Measurements from ENCODE around the gene EIF2B2. TPM values are rescaled to one million over a fixed set of nuclear protein-coding genes. Genes with fewer than 3 reads are reported as not detected.

EIF2B2 gene
- total RNA-seq, 1 experiment from 2014 or later: 139 TPM

DNA sequence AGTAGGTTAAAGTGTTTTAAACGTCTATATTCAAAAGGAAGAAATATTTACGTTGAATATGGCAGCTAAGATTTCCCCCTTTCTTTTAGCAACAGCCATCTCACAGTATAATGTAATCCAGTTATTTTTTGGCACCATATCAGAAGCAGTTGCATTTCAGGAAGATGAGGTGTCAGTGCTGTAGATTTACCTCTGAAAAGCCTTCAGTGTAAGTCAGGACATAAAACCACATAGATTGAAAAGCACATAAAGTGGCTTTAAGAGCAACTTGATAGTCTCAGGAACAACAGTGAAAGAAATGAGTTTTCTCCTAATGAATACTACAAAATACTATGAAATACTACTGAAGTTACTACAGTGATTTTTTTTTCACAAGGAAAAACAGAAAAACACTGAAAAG, 41.6 kb downstream of the EIF2B2 start:
- Histone ChIP-seq H3K4me1 (replicated peaks; ENCODE audit: insufficient read depth) (peaks cover 38% of the 10 kb centered on the region), H2AFZ (no peak overlapping the region), H3K9me3 (ENCODE audit: insufficient read depth, low read depth) (no peaks in the 10 kb centered on the region), H3K4me3 (no peak overlapping the region), H3K27me3 (ENCODE audit: insufficient read depth, low read depth) (no peaks in the 10 kb centered on the region), H3K36me3 (ENCODE audit: low read depth) (peaks cover 24% of the 10 kb centered on the region), H3K79me2 (ENCODE audit: low read depth) (peaks cover 26% of the 10 kb centered on the region), H3F3A (ENCODE audit: insufficient read depth, low read depth) (peaks cover 18% of the 10 kb centered on the region; the same call in 1 of the 2 replicates), H3K9me2 (ENCODE audit: insufficient read depth) (no peaks in the 10 kb centered on the region), H3K27ac (peak overlapping the region; percentile 7; the same call in 1 of the 2 replicates), H3K4me2 (0 out of 2 replicates have a peak overlapping the region, but pooled peaks have one; percentile 1), H4K20me1 (ENCODE audit: insufficient read depth) (no peaks in the 10 kb centered on the region)
- no peak for TF ChIP-seq EZH2 (IDR thresholded peaks at IDR 0.05; ENCODE audit: low read depth)
- TF ChIP-seq, protein P1, sequence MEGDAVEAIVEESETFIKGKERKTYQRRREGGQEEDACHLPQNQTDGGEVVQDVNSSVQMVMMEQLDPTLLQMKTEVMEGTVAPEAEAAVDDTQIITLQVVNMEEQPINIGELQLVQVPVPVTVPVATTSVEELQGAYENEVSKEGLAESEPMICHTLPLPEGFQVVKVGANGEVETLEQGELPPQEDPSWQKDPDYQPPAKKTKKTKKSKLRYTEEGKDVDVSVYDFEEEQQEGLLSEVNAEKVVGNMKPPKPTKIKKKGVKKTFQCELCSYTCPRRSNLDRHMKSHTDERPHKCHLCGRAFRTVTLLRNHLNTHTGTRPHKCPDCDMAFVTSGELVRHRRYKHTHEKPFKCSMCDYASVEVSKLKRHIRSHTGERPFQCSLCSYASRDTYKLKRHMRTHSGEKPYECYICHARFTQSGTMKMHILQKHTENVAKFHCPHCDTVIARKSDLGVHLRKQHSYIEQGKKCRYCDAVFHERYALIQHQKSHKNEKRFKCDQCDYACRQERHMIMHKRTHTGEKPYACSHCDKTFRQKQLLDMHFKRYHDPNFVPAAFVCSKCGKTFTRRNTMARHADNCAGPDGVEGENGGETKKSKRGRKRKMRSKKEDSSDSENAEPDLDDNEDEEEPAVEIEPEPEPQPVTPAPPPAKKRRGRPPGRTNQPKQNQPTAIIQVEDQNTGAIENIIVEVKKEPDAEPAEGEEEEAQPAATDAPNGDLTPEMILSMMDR (conservative IDR thresholded peaks at IDR 0.05): no peak
- intact Hi-C loops (cut with micrococcal nuclease; ENCODE audit: unreplicated experiment): no loop called here
- POLR2A ChIA-PET (ENCODE audit: unreplicated experiment): interaction anchor here (1.2 kb wide), 1 partner anchor 25 kb away, joined by 6 read pairs; the partner anchor contains the start of gene ZC2HC1C
- DNase-seq: peak in 1 of 2 experiments; percentile 63
- BruUV-seq (replicated peaks): no TSS peak
- CTCF ChIA-PET: no interaction called here

DNA sequence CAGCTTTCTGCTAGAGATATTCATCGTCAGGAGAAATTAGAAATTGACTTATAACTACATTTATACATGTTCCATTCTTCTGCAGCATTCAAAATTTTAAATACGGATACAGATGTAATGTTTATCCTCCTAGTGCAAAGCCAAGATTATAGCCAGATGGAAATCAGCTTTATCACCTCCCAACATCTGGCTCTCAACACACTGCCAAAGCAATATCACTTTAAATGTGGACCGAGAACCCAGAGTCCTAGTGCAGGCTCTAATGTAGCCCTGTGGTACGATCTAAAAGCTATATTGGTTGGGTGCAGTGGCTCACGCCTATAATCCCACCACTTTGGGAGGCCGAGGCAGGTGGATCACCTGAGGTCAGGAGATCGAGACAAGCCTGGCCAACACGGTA, 42.0 kb downstream of the EIF2B2 start:
- Histone ChIP-seq H3K27ac (peak overlapping the region; percentile 7; the same call in 1 of the 2 replicates), H2AFZ (no peak overlapping the region), H3K4me1 (replicated peaks; ENCODE audit: insufficient read depth) (peaks cover 39% of the 10 kb centered on the region), H3F3A (ENCODE audit: insufficient read depth, low read depth) (peaks cover 18% of the 10 kb centered on the region; the same call in 1 of the 2 replicates), H3K4me3 (no peak overlapping the region), H3K9me3 (ENCODE audit: insufficient read depth, low read depth) (no peaks in the 10 kb centered on the region), H3K9me2 (ENCODE audit: insufficient read depth) (no peaks in the 10 kb centered on the region), H4K20me1 (ENCODE audit: insufficient read depth) (no peaks in the 10 kb centered on the region), H3K27me3 (ENCODE audit: insufficient read depth, low read depth) (no peaks in the 10 kb centered on the region), H3K79me2 (ENCODE audit: low read depth) (peaks cover 31% of the 10 kb centered on the region), H3K36me3 (ENCODE audit: low read depth) (peaks cover 28% of the 10 kb centered on the region), H3K4me2 (0 out of 2 replicates have a peak overlapping the region, but pooled peaks have one; percentile 1)
- TF ChIP-seq, protein P1 (conservative IDR thresholded peaks at IDR 0.05): no peak
- peak in 1 of 2 experiments; percentile 29 for DNase-seq
- POLR2A ChIA-PET (ENCODE audit: unreplicated experiment): interaction anchor here (0.7 to 1.2 kb wide), 2 partner anchors 19 to 25 kb away, joined by 5 to 6 read pairs; partner anchors contain the start of genes ACYP1 and ZC2HC1C
- no TSS peak for BruUV-seq (replicated peaks)
- CTCF ChIA-PET: interaction anchor here (1.1 kb wide), 1 partner anchor 99 kb away, joined by 3 read pairs; no protein-coding TSS in a partner anchor
- intact Hi-C loops (cut with micrococcal nuclease; ENCODE audit: unreplicated experiment): no loop called here

DNA sequence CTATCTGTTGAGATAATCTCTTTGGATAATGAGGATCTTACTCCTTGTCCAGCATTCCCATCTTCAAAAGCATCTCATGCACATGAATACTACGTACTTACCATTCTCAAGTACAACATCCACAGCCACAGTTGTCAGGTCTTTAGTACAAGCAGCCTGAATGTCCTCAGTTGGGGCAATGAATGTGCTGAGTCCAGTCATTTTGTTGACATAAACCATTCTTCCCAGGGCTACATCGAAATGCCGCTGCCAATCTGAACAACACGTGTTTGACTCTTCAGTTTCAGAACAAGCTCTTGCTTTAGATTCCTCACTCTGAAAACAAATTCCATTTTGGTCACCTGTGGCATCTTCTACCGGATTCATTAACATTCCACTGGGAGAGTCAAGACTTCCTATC, 43.6 kb downstream of the EIF2B2 start:
- intact Hi-C loops (cut with micrococcal nuclease; ENCODE audit: unreplicated experiment): no loop called here
- no peak overlapping the region for H3K4me3 ChIP-seq
- H3K27ac ChIP-seq: no peak overlapping the region
- ChIA-PET POLR2A (ENCODE audit: unreplicated experiment) (no interaction called here), CTCF (interaction anchor here (1.0 kb wide), 1 partner anchor 860 kb away, joined by 3 read pairs; no protein-coding TSS in a partner anchor)
- H3K36me3 ChIP-seq (ENCODE audit: low read depth): peaks cover 24% of the 10 kb centered on the region
- peaks cover 26% of the 10 kb centered on the region; the same call in 1 of the 2 replicates for H3F3A ChIP-seq (ENCODE audit: insufficient read depth, low read depth)
- H3K4me2 ChIP-seq: no peak overlapping the region
- BruUV-seq (replicated peaks): no TSS peak
- H3K4me1 ChIP-seq (replicated peaks; ENCODE audit: insufficient read depth): peaks cover 39% of the 10 kb centered on the region
- no peaks in the 10 kb centered on the region for H3K9me2 ChIP-seq (ENCODE audit: insufficient read depth)
- no peaks in the 10 kb centered on the region for H4K20me1 ChIP-seq (ENCODE audit: insufficient read depth)
- no peak overlapping the region for H2AFZ ChIP-seq
- no peaks in the 10 kb centered on the region for H3K27me3 ChIP-seq (ENCODE audit: insufficient read depth, low read depth)
- H3K9me3 ChIP-seq (ENCODE audit: insufficient read depth, low read depth): no peaks in the 10 kb centered on the region
- peak in 1 of 2 experiments; percentile 29 for DNase-seq
- no peak for TF ChIP-seq EZH2 (IDR thresholded peaks at IDR 0.05; ENCODE audit: low read depth)
- TF ChIP-seq, protein P1 (conservative IDR thresholded peaks at IDR 0.05): no peak
- peaks cover 36% of the 10 kb centered on the region for H3K79me2 ChIP-seq (ENCODE audit: low read depth)

All from PC-9 (cell line).